ENCODE data around the gene ACBD6.

The ACBD6 gene

DNA sequence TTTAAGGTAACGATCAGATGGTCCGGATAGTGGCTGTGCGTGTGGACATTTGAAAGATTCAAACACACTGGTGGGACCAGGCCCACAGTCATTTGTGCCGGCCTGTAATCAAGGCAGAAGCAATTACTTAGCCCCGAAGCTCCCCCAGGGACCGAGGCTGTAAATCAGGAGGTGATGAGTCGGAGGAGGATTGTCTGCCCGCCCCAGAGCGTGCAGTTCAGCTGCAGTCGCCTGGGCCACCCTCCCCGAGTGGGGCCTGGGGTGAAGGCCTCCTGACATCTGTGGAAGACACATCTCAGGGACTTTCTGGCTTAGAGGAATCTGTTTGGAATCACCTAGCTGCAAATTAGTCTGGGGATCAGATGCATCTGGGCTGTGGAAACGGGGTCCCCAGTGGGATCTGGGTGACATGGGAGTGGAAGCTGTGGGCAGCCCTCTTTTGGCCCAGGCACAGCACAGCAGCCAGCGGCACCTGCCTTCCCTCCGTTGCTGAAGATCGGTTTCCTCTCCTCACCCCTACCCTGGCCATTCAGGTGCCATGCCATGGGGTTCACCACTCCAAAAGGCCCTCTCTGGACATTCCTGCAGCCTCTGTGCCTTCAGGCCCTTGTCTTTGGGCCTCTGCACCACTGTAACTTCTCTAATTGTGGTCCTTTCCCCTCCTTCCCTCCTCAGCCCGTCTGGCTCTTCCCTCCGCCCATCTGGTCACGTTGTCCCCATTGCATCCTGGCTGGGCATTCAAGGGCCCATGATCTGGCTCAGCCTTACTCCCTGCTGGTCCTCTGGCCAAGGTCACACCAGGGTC lies 246.6 kb downstream of the ACBD6 start:
- Histone ChIP-seq H3K4me3 (ENCODE audit: low read length) (no peak overlapping the region), H3K36me3 (ENCODE audit: control insufficient read depth, insufficient read depth, low read length) (no peaks in the 10 kb centered on the region), H3K4me1 (ENCODE audit: control insufficient read depth, insufficient read depth, low read length) (peaks cover 6% of the 10 kb centered on the region), H3K27ac (ENCODE audit: low read length) (no peak overlapping the region), H3K9me3 (ENCODE audit: control insufficient read depth, insufficient read depth, low read length) (no peaks in the 10 kb centered on the region), H3K27me3 (ENCODE audit: control insufficient read depth, insufficient read depth, low read length) (no peaks in the 10 kb centered on the region)
- no peak for DNase-seq (ENCODE audit: low read depth, low spot score)
- WGBS (ENCODE audit: insufficient coverage, insufficient read length), result no CpG with 5 or more reads among the region's 18 CpGs

DNA sequence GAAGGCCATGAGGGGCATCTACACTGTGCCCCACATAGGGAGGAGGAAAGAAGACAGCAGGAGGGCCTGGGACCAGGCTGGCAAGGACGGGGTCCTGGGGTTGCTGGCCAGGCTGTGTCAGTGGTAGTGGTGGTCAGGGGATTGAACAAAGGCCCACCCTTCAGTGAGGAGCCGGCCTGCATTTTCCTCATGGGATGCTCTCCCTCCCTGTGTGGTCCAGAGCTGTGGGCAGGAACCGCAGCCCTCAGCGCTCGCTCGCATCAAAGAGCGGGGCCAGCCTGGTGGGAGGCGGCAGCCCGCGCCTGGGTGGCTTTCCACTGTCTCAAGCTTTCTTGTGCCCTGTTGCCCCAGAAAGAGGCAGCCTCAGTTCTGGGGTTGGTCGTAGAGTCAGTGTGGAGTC lies 247.5 kb downstream of the ACBD6 start:
- Histone ChIP-seq H3K27ac (ENCODE audit: low read length) (no peak overlapping the region), H3K36me3 (ENCODE audit: control insufficient read depth, insufficient read depth, low read length) (no peaks in the 10 kb centered on the region), H3K4me3 (ENCODE audit: low read length) (no peak overlapping the region), H3K9me3 (ENCODE audit: control insufficient read depth, insufficient read depth, low read length) (no peaks in the 10 kb centered on the region), H3K4me1 (ENCODE audit: control insufficient read depth, insufficient read depth, low read length) (peaks cover 6% of the 10 kb centered on the region), H3K27me3 (ENCODE audit: control insufficient read depth, insufficient read depth, low read length) (no peaks in the 10 kb centered on the region)
- no peak for DNase-seq (ENCODE audit: low read depth, low spot score)
- WGBS (ENCODE audit: insufficient coverage, insufficient read length), result no CpG with 5 or more reads among the region's 11 CpGs

DNA sequence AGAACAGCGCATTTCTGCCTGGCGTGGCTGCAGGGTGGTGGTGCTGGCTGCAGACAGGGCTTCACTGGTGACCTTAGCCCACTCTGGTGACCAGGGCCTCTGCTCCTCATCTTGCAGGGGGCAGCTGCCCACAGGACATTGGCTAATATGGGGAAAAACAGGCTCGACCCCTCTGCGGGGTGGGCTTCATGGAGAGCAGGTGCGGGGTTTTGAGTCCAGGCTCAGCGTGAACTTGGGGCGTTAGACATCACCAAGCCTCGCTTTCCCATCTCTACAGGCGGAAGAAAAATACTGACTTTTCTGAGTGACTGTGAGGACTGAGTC lies 247.9 kb downstream of the ACBD6 start:
- no peak for DNase-seq (ENCODE audit: low read depth, low spot score)
- H3K4me1 ChIP-seq (ENCODE audit: control insufficient read depth, insufficient read depth, low read length), result peaks cover 7% of the 10 kb centered on the region
- H3K36me3 ChIP-seq (ENCODE audit: control insufficient read depth, insufficient read depth, low read length), result no peaks in the 10 kb centered on the region
- H3K27ac ChIP-seq (ENCODE audit: low read length), result no peak overlapping the region
- H3K4me3 ChIP-seq (ENCODE audit: low read length), result no peak overlapping the region
- WGBS (ENCODE audit: insufficient coverage, insufficient read length), result no CpG with 5 or more reads among the region's 9 CpGs
- no peaks in the 10 kb centered on the region for H3K9me3 ChIP-seq (ENCODE audit: control insufficient read depth, insufficient read depth, low read length)
- no peaks in the 10 kb centered on the region for H3K27me3 ChIP-seq (ENCODE audit: control insufficient read depth, insufficient read depth, low read length)

DNA sequence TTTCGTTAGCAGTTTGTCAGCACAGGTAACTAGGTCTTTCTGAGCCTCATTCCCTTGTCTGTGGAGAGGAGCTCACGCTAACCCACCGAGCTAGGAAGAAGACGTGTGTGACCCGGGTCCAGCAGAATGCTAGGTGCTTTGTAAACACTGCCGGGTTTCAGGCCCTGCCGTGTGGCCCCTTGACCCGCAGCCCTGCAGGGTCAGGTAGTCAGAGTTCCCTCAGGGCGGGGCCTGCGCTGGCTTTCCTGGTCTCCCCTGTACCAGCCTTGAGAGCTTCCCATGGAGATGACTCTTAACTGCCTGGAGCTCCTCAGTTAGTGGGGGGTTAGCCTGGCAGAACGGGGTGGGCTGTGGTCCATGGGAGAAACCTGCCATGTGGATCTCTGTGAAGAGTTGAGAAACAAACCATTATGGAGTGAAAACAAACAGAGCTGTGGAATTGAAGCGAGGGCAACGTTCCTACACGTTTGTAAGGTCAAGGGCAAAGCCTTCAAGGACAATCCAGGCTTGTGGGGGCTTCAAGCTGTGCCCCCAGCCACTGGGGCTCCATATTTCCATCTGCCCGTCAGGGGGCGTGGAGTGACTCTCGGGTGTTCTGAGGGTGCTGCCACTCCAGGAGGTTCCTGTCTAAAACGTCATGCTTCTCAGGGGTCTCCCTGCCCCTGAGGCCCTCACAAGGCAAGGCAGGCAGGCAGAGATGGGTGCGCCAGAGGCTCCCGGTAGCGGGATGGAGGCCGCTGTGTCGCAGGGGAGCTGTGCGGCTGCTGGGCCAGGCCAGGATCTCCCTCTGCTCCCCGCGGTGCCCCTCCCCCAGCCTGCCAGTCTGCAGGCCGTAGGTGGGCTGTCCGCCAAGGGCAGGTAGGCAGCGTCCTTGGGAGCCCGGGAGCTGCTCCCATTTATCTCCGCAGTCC lies 248.5 kb downstream of the ACBD6 start:
- H3K36me3 ChIP-seq (ENCODE audit: control insufficient read depth, insufficient read depth, low read length), result no peaks in the 10 kb centered on the region
- no peak overlapping the region for H3K27ac ChIP-seq (ENCODE audit: low read length)
- WGBS (ENCODE audit: insufficient coverage, insufficient read length), result no CpG with 5 or more reads among the region's 31 CpGs
- H3K9me3 ChIP-seq (ENCODE audit: control insufficient read depth, insufficient read depth, low read length), result no peaks in the 10 kb centered on the region
- peaks cover 7% of the 10 kb centered on the region for H3K4me1 ChIP-seq (ENCODE audit: control insufficient read depth, insufficient read depth, low read length)
- DNase-seq (ENCODE audit: low read depth, low spot score), result no peak
- no peaks in the 10 kb centered on the region for H3K27me3 ChIP-seq (ENCODE audit: control insufficient read depth, insufficient read depth, low read length)
- no peak overlapping the region for H3K4me3 ChIP-seq (ENCODE audit: low read length)

DNA sequence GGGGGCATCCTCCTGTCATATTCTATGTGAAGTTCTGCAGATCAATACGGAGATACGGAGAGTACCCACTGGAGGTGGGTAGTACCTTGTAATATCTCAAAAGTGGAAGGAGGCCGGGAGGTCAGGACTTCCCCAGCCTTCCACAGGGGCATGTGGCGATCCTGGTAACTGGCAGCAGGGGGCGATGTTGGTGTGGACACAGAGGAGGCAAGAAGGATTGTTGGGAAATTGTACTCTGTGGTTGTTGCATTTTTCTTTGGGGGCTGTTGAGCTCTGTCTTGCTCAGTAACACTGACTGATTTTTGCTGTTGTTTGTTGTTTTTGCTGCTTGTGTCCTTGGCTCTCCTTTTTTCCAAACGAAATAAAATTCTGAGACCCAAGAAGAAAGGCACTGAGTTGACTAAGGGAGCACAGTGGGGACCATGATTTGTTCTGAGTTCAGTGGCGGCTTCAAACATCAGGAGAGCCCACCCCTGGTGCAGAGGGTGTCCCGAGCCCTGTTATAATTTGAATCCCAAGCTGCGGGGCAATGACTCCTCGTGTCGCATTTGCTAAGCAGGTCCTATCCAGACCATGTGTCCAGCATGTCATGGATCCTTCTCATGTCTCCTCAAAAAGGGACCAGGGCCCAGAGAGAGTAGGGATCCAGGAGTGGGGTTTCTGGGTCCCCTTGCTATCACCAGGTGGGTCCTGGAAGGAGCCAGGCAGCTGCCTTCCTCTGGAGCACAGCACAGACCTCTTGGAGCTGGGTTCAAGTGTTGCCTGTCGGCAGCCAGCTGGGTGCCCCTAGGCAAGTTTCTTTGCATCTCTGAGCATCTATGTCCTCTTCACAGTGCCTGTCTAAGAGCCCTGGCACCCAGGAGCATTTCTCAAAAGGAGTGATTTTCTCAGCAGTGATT lies 249.5 kb downstream of the ACBD6 start:
- DNase-seq (ENCODE audit: low read depth, low spot score), result no peak
- no peak overlapping the region for H3K4me3 ChIP-seq (ENCODE audit: low read length)
- no peak overlapping the region for H3K27ac ChIP-seq (ENCODE audit: low read length)
- no CpG with 5 or more reads among the region's 12 CpGs for WGBS (ENCODE audit: insufficient coverage, insufficient read length)
- no peaks in the 10 kb centered on the region for H3K27me3 ChIP-seq (ENCODE audit: control insufficient read depth, insufficient read depth, low read length)
- H3K4me1 ChIP-seq (ENCODE audit: control insufficient read depth, insufficient read depth, low read length), result peaks cover 7% of the 10 kb centered on the region
- H3K36me3 ChIP-seq (ENCODE audit: control insufficient read depth, insufficient read depth, low read length), result no peaks in the 10 kb centered on the region
- H3K9me3 ChIP-seq (ENCODE audit: control insufficient read depth, insufficient read depth, low read length), result no peaks in the 10 kb centered on the region

DNA sequence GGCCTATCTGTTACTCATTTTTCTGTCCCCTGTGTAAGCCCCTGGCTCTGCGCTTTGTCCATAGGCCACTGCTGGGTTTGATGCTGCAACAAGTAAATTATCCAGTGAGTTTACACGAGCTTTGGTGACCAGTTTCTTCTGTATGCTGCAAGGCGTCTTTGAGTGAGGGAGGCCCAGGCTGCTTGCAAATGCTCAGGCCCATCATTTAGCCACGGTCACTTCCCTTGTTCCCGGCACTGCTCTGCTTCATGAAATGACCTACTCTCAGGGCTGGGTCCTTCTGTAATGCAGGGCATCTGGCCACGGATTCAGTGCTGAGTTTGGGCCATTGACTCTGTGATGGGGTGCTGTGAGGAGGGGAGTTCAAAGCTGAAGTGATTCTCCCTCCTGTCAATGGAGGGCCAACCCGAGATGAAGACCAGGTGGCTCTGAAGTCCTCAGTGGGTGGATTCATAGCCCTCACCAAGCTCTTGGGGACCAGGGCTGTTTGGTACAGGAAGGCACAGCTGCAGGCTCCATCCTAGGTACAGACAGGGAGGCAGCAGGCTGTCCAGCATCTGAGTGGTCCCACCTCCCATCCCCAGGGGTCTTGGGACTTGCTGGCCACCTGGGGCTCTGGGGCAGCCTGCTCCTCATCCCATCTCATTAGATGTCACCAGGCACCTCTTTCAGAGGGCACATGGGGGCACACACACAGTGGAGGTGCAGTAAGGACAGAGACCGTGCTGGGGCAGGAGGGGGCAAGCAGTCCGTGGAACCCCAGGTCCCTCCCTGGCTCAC lies 250.7 kb downstream of the ACBD6 start:
- Histone ChIP-seq H3K4me1 (ENCODE audit: control insufficient read depth, insufficient read depth, low read length) (peaks cover 7% of the 10 kb centered on the region), H3K27ac (ENCODE audit: low read length) (no peak overlapping the region), H3K4me3 (ENCODE audit: low read length) (no peak overlapping the region), H3K9me3 (ENCODE audit: control insufficient read depth, insufficient read depth, low read length) (no peaks in the 10 kb centered on the region), H3K27me3 (ENCODE audit: control insufficient read depth, insufficient read depth, low read length) (no peaks in the 10 kb centered on the region), H3K36me3 (ENCODE audit: control insufficient read depth, insufficient read depth, low read length) (no peaks in the 10 kb centered on the region)
- DNase-seq (ENCODE audit: low read depth, low spot score), result no peak
- WGBS (ENCODE audit: insufficient coverage, insufficient read length), result no CpG with 5 or more reads among the region's 9 CpGs

DNA sequence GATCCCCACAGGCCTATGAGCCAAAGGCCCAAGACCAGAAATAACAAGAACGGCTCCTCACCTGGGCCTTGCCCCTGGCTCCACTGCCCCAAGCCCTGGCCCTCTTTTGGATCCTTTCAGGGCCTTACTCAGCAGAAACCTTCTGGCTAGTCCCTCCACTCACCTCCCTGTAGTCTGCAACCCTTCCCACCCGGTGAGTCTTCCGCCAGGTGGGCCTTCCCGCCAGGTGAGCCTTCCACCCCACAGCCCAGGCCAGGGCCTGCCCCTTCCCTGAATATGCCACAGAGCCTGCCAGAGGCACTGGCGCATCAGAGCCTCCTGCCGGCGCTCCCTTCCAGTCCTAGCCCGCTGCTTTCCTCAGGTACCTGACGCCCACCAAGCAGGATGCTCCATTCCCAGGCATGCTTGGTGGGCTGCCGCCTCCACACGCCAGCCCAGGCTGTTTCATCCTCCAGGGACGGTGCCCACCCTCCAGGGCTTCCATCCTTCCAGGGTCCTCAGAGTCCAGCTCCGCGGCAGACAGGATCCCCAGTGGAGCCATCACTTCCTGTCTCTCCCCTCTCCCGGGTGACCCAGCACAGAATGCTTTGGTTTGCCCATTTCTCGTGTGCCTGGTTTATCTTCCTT lies 251.4 kb downstream of the ACBD6 start:
- H3K27me3 ChIP-seq (ENCODE audit: control insufficient read depth, insufficient read depth, low read length), result no peaks in the 10 kb centered on the region
- peaks cover 7% of the 10 kb centered on the region for H3K4me1 ChIP-seq (ENCODE audit: control insufficient read depth, insufficient read depth, low read length)
- H3K4me3 ChIP-seq (ENCODE audit: low read length), result no peak overlapping the region
- no peaks in the 10 kb centered on the region for H3K36me3 ChIP-seq (ENCODE audit: control insufficient read depth, insufficient read depth, low read length)
- no peaks in the 10 kb centered on the region for H3K9me3 ChIP-seq (ENCODE audit: control insufficient read depth, insufficient read depth, low read length)
- WGBS (ENCODE audit: insufficient coverage, insufficient read length), result no CpG with 5 or more reads among the region's 16 CpGs
- DNase-seq (ENCODE audit: low read depth, low spot score), result no peak
- H3K27ac ChIP-seq (ENCODE audit: low read length), result no peak overlapping the region

DNA sequence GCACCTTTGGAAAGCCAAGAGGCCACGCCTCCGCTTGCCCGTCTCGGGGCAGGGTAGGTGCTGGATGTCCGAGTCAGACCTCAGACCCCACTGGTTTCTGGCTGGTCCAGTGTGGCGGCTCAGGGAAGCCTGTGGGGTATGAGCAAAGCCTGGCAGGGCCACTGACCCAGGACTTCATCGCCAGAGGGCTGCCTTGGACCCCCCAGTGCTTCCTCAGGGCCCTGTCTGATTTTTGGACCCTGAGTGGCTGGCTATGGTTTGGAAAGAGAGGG lies 251.9 kb downstream of the ACBD6 start:
- peaks cover 7% of the 10 kb centered on the region for H3K4me1 ChIP-seq (ENCODE audit: control insufficient read depth, insufficient read depth, low read length)
- H3K27me3 ChIP-seq (ENCODE audit: control insufficient read depth, insufficient read depth, low read length), result no peaks in the 10 kb centered on the region
- no peak for DNase-seq (ENCODE audit: low read depth, low spot score)
- no peak overlapping the region for H3K4me3 ChIP-seq (ENCODE audit: low read length)
- no peaks in the 10 kb centered on the region for H3K9me3 ChIP-seq (ENCODE audit: control insufficient read depth, insufficient read depth, low read length)
- H3K36me3 ChIP-seq (ENCODE audit: control insufficient read depth, insufficient read depth, low read length), result no peaks in the 10 kb centered on the region
- H3K27ac ChIP-seq (ENCODE audit: low read length), result no peak overlapping the region
- WGBS (ENCODE audit: insufficient coverage, insufficient read length), result no CpG with 5 or more reads among the region's 7 CpGs

DNA sequence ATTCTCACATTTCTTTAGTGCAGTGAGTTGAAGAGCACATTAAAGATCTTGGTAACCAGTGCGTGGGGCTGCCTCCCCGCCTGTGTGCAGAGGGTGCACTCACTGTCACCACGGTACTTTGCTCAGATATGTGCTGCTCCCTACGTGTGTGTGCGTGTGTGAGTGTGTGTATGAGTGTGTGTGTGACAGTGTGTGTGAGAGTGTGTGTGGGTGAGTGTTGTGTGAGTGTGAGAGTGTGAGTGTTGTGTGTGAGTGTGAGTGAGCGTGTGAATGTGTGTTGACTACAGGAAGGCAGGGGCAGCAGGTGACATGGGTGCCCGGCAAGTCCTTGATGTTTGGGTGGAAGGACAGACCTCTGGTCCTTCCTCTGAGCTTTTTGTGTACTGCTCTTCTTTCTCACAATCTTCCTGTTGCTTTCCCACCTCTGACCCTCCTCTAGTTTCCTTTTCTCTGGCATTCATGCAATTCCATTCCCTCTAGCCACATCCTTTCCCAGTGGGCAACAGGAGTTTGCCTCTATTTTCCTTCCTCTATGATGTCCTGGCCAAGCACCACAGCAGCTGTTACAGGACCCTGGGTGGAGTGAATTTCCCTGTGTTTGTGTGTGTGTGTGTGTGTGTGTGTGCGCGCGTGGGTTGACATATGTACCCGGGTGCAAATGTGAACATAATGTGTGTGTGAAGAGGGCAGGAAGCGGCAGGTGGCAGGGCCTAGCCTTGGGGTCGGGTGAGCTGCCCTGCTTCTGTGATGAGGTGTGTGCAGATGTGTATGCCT lies 252.5 kb downstream of the ACBD6 start:
- no peak for DNase-seq (ENCODE audit: low read depth, low spot score)
- H3K4me1 ChIP-seq (ENCODE audit: control insufficient read depth, insufficient read depth, low read length), result peaks cover 7% of the 10 kb centered on the region
- no peaks in the 10 kb centered on the region for H3K9me3 ChIP-seq (ENCODE audit: control insufficient read depth, insufficient read depth, low read length)
- H3K36me3 ChIP-seq (ENCODE audit: control insufficient read depth, insufficient read depth, low read length), result no peaks in the 10 kb centered on the region
- WGBS (ENCODE audit: insufficient coverage, insufficient read length), result 100% methylated on average over 2 of the region's 13 CpGs
- no peak overlapping the region for H3K4me3 ChIP-seq (ENCODE audit: low read length)
- H3K27ac ChIP-seq (ENCODE audit: low read length), result no peak overlapping the region
- H3K27me3 ChIP-seq (ENCODE audit: control insufficient read depth, insufficient read depth, low read length), result no peaks in the 10 kb centered on the region

Data from iPS DF 6.9 (cell line).